Caco-2 (cell line): ENCODE data around the gene SIDT1. TPM values are rescaled to one million over a fixed set of nuclear protein-coding genes. Genes with fewer than 3 reads are reported as not detected.

Source experiments
- BruUV-seq: library from RNA; stranded (reverse); fragments of 400-500 nt; replicated peaks from 2 replicates; lab custom pipeline; 2021; lab: Mats Ljungman, UMichigan
- CTCF ChIA-PET: fragments of 300-600 bp; sonication (Branson Sonifier 250); formaldehyde crosslinking; loops from one replicate; lab custom pipeline; 2022; ENCODE audit warnings: antibody characterized with exemption; lab: Charles Lee
- POLR2A ChIA-PET: fragments of 300-600 bp; sonication (Branson Sonifier 250); formaldehyde crosslinking; loops from one replicate; lab custom pipeline; 2022; ENCODE audit warnings: antibody characterized with exemption; lab: Charles Lee
- DNase-seq, 2 experiments: peaks; one replicate each; pipeline versions ENCODE4 v3.0.0 to v3.0.0-alpha.2; 2020 to 2022
- H3K27me3 ChIP-seq: replicated peaks from 2 replicates; pipeline ENCODE4 v1.6.0; 2011; ENCODE audit warnings: low read length; ENCODE audit not compliant: control insufficient read depth, insufficient read depth
- H3K36me3 ChIP-seq: 2 replicates; pipeline ENCODE4 v1.5.1; 2011; ENCODE audit warnings: low read length; ENCODE audit not compliant: control insufficient read depth, insufficient read depth
- H3K4me1 ChIP-seq: fragments of 250-450 bp; sonication (Bioruptor Pico); 2 replicates; pipeline ENCODE4 v1.5.1; 2020; ENCODE audit warnings: mild to moderate bottlenecking
- H3K4me3 ChIP-seq: 2 replicates; pipeline ENCODE4 v1.5.1; 2011; ENCODE audit warnings: low read depth, mild to moderate bottlenecking, control low read depth, low read length
- H3K9me3 ChIP-seq: fragments of 250-450 bp; sonication (Bioruptor Pico); 2 replicates; pipeline ENCODE4 v1.5.1; 2020; ENCODE audit warnings: mild to moderate bottlenecking, moderate library complexity
- H3K27ac Mint-ChIP-seq: one replicate; pipeline ENCODE4 v1.8.0; 2022; ENCODE audit warnings: mixed read lengths; ENCODE audit not compliant: unreplicated experiment
- H3K27me3 Mint-ChIP-seq: one replicate; pipeline ENCODE4 v1.8.0; 2022; ENCODE audit warnings: mixed read lengths; ENCODE audit not compliant: insufficient read depth, unreplicated experiment
- H3K36me3 Mint-ChIP-seq: one replicate; pipeline ENCODE4 v1.8.0; 2022; ENCODE audit warnings: mild to moderate bottlenecking, mixed read lengths; ENCODE audit not compliant: insufficient read depth, unreplicated experiment
- H3K4me1 Mint-ChIP-seq: one replicate; pipeline ENCODE4 v1.8.0; 2022; ENCODE audit warnings: low read depth, mixed read lengths; ENCODE audit not compliant: unreplicated experiment
- H3K4me3 Mint-ChIP-seq: one replicate; pipeline ENCODE4 v1.8.0; 2022; ENCODE audit warnings: mild to moderate bottlenecking, moderate library complexity, mixed read lengths; ENCODE audit not compliant: unreplicated experiment
- H3K9me3 Mint-ChIP-seq: one replicate; pipeline ENCODE4 v1.8.0; 2022; ENCODE audit warnings: mixed read lengths; ENCODE audit not compliant: unreplicated experiment
- CTCF ChIP-seq, 2 experiments: fragments of 200-600 bp in 1 of 2; IDR thresholded peaks; 1 replicate in 1 of 2; 2 replicates in 1 of 2; pipeline versions ENCODE4 v1.5.1 to v1.8.0; 2011 to 2022; ENCODE audit warnings: antibody characterized with exemption in 1 of 2, control low read depth in 1 of 2, inconsistent platforms in 1 of 2, low read depth in 1 of 2, low read length in 1 of 2, mild to moderate bottlenecking in 1 of 2, moderate library complexity in 1 of 2; ENCODE audit not compliant: insufficient read depth in 1 of 2, severe bottlenecking in 1 of 2, unreplicated experiment in 1 of 2
- intact Hi-C: fragments of 100-400 bp; cut with micrococcal nuclease; formaldehyde crosslinking; loops from one replicate; pipeline ENCODE4 v1.10.0; 2022; ENCODE audit not compliant: unreplicated experiment
- total RNA-seq: library from RNA; stranded (reverse); gene quantifications from 2 replicates; pipeline ENCODE4 v1.2.3, GENCODE V29; 2022

Gene SIDT1
- total RNA-seq, 1 experiment from 2014 or later: 0.84 TPM

- Histone ChIP-seq H3K9me3 (no peaks in the 10 kb centered on the region), H3K4me3 (no peak overlapping the region), H3K36me3 (no peaks in the 10 kb centered on the region), H3K4me1 (no peaks in the 10 kb centered on the region), H3K27me3 (no peaks in the 10 kb centered on the region)
- no peaks in the 10 kb centered on the region for H3K36me3 Mint-ChIP-seq
- BruUV-seq: no TSS peak
- intact Hi-C loops: loop anchor here (10.0 kb wide), 1 partner anchor 489 kb away; no protein-coding TSS in a partner anchor
- no peak overlapping the region for H3K27ac Mint-ChIP-seq
- ChIA-PET CTCF (no interaction called here), POLR2A (no interaction called here)
- peaks cover 11% of the 10 kb centered on the region for H3K27me3 Mint-ChIP-seq
- TF ChIP-seq CTCF (IDR thresholded peaks at IDR 0.05; ENCODE audit: insufficient read depth in 1 of 2, low read depth in 1 of 2, low read length in 1 of 2, severe bottlenecking in 1 of 2, unreplicated experiment in 1 of 2): no peak
- peaks cover 9% of the 10 kb centered on the region for H3K4me1 Mint-ChIP-seq
- no peaks in the 10 kb centered on the region for H3K9me3 Mint-ChIP-seq
- no peak overlapping the region for H3K4me3 Mint-ChIP-seq
- no peak for DNase-seq
These were observed 91.5 kb downstream of the SIDT1 start for GRCh38 chr3:113623811-113624210.

GRCh38 chr3:113625834-113626233 lies 93.5 kb downstream of the SIDT1 start:
- H3K4me1 Mint-ChIP-seq: peaks cover 9% of the 10 kb centered on the region
- Histone ChIP-seq H3K36me3 (no peaks in the 10 kb centered on the region), H3K4me1 (peaks cover 5% of the 10 kb centered on the region; the same call in 1 of the 2 replicates), H3K9me3 (no peaks in the 10 kb centered on the region), H3K4me3 (no peak overlapping the region), H3K27me3 (no peaks in the 10 kb centered on the region)
- no peak for TF ChIP-seq CTCF (IDR thresholded peaks at IDR 0.05; ENCODE audit: insufficient read depth in 1 of 2, low read depth in 1 of 2, low read length in 1 of 2, severe bottlenecking in 1 of 2, unreplicated experiment in 1 of 2)
- DNase-seq: no peak
- POLR2A ChIA-PET: no interaction called here
- CTCF ChIA-PET: no interaction called here
- H3K4me3 Mint-ChIP-seq: no peak overlapping the region
- intact Hi-C loops: loop anchor here (1.0 to 10.0 kb wide), 7 partner anchors 47 to 575 kb away; no protein-coding TSS in a partner anchor
- peaks cover 11% of the 10 kb centered on the region for H3K27me3 Mint-ChIP-seq
- H3K36me3 Mint-ChIP-seq: no peaks in the 10 kb centered on the region
- no TSS peak for BruUV-seq
- H3K27ac Mint-ChIP-seq: no peak overlapping the region
- H3K9me3 Mint-ChIP-seq: no peaks in the 10 kb centered on the region

- peaks cover 9% of the 10 kb centered on the region for H3K4me1 Mint-ChIP-seq
- no peaks in the 10 kb centered on the region for H3K27me3 ChIP-seq
- peak; percentile 62 to 71 for DNase-seq
- peaks cover 5% of the 10 kb centered on the region; the same call in 1 of the 2 replicates for H3K4me1 ChIP-seq
- POLR2A ChIA-PET: no interaction called here
- CTCF ChIA-PET: interaction anchor here (0.9 to 1.4 kb wide), 3 partner anchors 112 to 133 kb away, joined by 3 to 10 read pairs (median 4); partner anchors contain the start of gene SPICE1
- peaks cover 8% of the 10 kb centered on the region for H3K27me3 Mint-ChIP-seq
- H3K4me3 ChIP-seq: no peak overlapping the region
- no peaks in the 10 kb centered on the region for H3K9me3 Mint-ChIP-seq
- no peak overlapping the region for H3K27ac Mint-ChIP-seq
- H3K9me3 ChIP-seq: no peaks in the 10 kb centered on the region
- H3K36me3 ChIP-seq: no peaks in the 10 kb centered on the region
- intact Hi-C loops: loop anchor here (1.0 to 10.0 kb wide), 7 partner anchors 48 to 575 kb away; no protein-coding TSS in a partner anchor
- TF ChIP-seq CTCF (IDR thresholded peaks at IDR 0.05; ENCODE audit: insufficient read depth in 1 of 2, low read depth in 1 of 2, low read length in 1 of 2, severe bottlenecking in 1 of 2, unreplicated experiment in 1 of 2): peak; percentile 78 to 95
- H3K36me3 Mint-ChIP-seq: no peaks in the 10 kb centered on the region
- BruUV-seq: no TSS peak
- H3K4me3 Mint-ChIP-seq: no peak overlapping the region
These were observed 94.4 kb downstream of the SIDT1 start for GRCh38 chr3:113626503-113627371.
